ENCODE measurements around the gene NHLRC4. TPM values are rescaled to one million over a fixed set of nuclear protein-coding genes. Genes with fewer than 3 reads are reported as not detected.

The NHLRC4 gene
- polyA plus RNA-seq, 3 donors = 0.29 to 0.57 (median 0.36) TPM

DNA sequence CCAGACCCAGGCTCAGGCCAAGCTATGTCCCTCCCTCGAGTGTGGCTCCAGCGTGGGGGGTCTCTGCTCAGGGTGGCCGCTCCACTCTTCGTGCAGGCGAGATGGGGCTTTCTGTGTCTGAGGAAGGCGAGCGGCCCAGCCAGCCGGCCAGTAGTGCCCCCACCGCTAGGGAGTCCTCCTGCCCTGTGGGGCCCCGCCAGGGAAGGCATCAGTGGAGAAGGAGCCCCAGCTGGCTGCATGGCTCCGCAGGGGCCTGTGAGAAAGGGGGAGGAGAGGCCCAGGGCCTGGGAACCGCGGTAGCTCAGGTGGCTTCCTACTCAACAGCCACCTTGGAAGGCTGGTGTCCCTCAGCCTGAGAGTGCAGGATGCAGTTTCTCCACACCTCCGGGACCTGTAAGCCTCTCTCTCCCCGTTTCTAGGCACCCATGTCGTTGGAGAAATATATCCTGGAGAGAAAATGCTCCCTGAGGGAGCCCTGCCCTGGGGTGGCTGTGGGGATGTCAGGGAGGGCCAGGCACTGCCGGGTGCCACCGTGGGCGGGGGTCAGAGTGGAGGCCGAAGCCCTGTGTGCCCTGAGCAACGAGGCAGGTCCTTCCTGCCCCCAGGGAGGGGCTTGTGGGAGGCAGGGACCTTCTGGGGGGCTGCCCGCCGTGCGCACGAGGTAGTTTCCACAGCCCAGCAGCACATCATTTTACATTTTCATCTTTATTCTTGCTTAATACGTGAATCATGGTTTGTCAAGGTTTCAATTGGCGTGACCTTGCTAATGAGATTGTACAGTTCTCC is 6.3 kb downstream of the NHLRC4 start:
- Mint-ChIP-seq H3K9me3 (peaks cover 0 to 2% (median 0%) of the 10 kb centered on the region in 7 donors), H3K27me3 (ENCODE audit: low read depth in 3 of 3) (peaks cover 0 to 6% (median 2%) of the 10 kb centered on the region in 3 donors), H3K4me3 (no peak overlapping the region), H3K27ac (no peak overlapping the region), H3K4me1 (peaks cover 24% of the 10 kb centered on the region), H3K36me3 (peaks cover 4 to 6% of the 10 kb centered on the region in 2 donors)
- Histone ChIP-seq H3K4me2 (replicated peaks; ENCODE audit: extremely low read depth, low read length, poor library complexity, severe bottlenecking) (no peak overlapping the region), H3K27me3 (ENCODE audit: control insufficient read depth in 2 of 2, insufficient read depth in 2 of 2, low read length in 2 of 2) (no peaks in the 10 kb centered on the region), H3K27ac (ENCODE audit: low read depth in 1 of 2, low read length in 2 of 2) (no peak overlapping the region), H3K9me3 (replicated peaks in 1 of 2; ENCODE audit: control insufficient read depth in 1 of 2, insufficient read depth in 1 of 2, low read length in 2 of 2) (no peaks in the 10 kb centered on the region), H3K4me1 (ENCODE audit: control insufficient read depth in 1 of 2, insufficient read depth in 2 of 2, low read length in 2 of 2) (peaks cover 18 to 27% of the 10 kb centered on the region in 2 donors), H3K9ac (ENCODE audit: insufficient read depth, low read length, poor library complexity, severe bottlenecking) (no peak overlapping the region), H3K36me3 (replicated peaks in 1 of 2; ENCODE audit: control insufficient read depth in 1 of 2, insufficient read depth in 2 of 2, low read length in 2 of 2) (peaks cover 11 to 13% of the 10 kb centered on the region in 2 donors), H3K79me2 (ENCODE audit: insufficient read depth, low read length) (peaks cover 11% of the 10 kb centered on the region), H3K4me3 (replicated peaks in 1 of 3; ENCODE audit: low read depth in 2 of 3, low read length in 3 of 3) (no peak overlapping the region), H4K20me1 (ENCODE audit: insufficient read depth, low read length) (no peaks in the 10 kb centered on the region), H2AFZ (ENCODE audit: insufficient read depth, low read depth, low read length, poor library complexity, severe bottlenecking) (no peak overlapping the region)
- no peak for DNase-seq
- 91% methylated on average over 20 of the region's 27 CpGs for WGBS (ENCODE audit: insufficient coverage)
- TF ChIP-seq CTCF (IDR thresholded peaks at IDR 0.05) = no peak
- intact Hi-C loops (cut with micrococcal nuclease) = no loop called here

- Histone ChIP-seq H3K79me2 (ENCODE audit: insufficient read depth, low read length) (peaks cover 11% of the 10 kb centered on the region), H4K20me1 (ENCODE audit: insufficient read depth, low read length) (no peaks in the 10 kb centered on the region), H2AFZ (ENCODE audit: insufficient read depth, low read depth, low read length, poor library complexity, severe bottlenecking) (no peak overlapping the region), H3K36me3 (replicated peaks in 1 of 2; ENCODE audit: control insufficient read depth in 1 of 2, insufficient read depth in 2 of 2, low read length in 2 of 2) (peaks cover 11 to 13% of the 10 kb centered on the region in 2 donors), H3K4me3 (replicated peaks in 1 of 3; ENCODE audit: low read depth in 2 of 3, low read length in 3 of 3) (no peak overlapping the region), H3K4me2 (replicated peaks; ENCODE audit: extremely low read depth, low read length, poor library complexity, severe bottlenecking) (no peak overlapping the region), H3K27me3 (ENCODE audit: control insufficient read depth in 2 of 2, insufficient read depth in 2 of 2, low read length in 2 of 2) (no peaks in the 10 kb centered on the region), H3K9ac (ENCODE audit: insufficient read depth, low read length, poor library complexity, severe bottlenecking) (no peak overlapping the region), H3K9me3 (replicated peaks in 1 of 2; ENCODE audit: control insufficient read depth in 1 of 2, insufficient read depth in 1 of 2, low read length in 2 of 2) (no peaks in the 10 kb centered on the region), H3K27ac (ENCODE audit: low read depth in 1 of 2, low read length in 2 of 2) (no peak overlapping the region), H3K4me1 (ENCODE audit: control insufficient read depth in 1 of 2, insufficient read depth in 2 of 2, low read length in 2 of 2) (peaks cover 14 to 19% of the 10 kb centered on the region in 2 donors)
- Mint-ChIP-seq H3K27me3 (ENCODE audit: low read depth in 3 of 3) (peaks cover 0 to 6% (median 2%) of the 10 kb centered on the region in 3 donors), H3K4me1 (peaks cover 21% of the 10 kb centered on the region), H3K27ac (no peak overlapping the region), H3K36me3 (peaks cover 4 to 6% of the 10 kb centered on the region in 2 donors), H3K9me3 (peaks cover 0 to 2% (median 0%) of the 10 kb centered on the region in 7 donors), H3K4me3 (no peak overlapping the region)
- no peak for DNase-seq
- intact Hi-C loops (cut with micrococcal nuclease) = no loop called here
- WGBS (ENCODE audit: insufficient coverage) = 95% methylated on average over 46 of the region's 46 CpGs
- TF ChIP-seq CTCF (IDR thresholded peaks at IDR 0.05) = no peak
Observed at GRCh38 chr16:574021-574760, 7.4 kb downstream of the NHLRC4 start.

Measured in CD14-positive monocyte (primary cell).